ENCODE measurements around the gene POGLUT3. TPM values are rescaled to one million over a fixed set of nuclear protein-coding genes. Genes with fewer than 3 reads are reported as not detected.

POGLUT3 gene
- total RNA-seq, 1 experiment from 2014 or later: 52.3 TPM

DNA sequence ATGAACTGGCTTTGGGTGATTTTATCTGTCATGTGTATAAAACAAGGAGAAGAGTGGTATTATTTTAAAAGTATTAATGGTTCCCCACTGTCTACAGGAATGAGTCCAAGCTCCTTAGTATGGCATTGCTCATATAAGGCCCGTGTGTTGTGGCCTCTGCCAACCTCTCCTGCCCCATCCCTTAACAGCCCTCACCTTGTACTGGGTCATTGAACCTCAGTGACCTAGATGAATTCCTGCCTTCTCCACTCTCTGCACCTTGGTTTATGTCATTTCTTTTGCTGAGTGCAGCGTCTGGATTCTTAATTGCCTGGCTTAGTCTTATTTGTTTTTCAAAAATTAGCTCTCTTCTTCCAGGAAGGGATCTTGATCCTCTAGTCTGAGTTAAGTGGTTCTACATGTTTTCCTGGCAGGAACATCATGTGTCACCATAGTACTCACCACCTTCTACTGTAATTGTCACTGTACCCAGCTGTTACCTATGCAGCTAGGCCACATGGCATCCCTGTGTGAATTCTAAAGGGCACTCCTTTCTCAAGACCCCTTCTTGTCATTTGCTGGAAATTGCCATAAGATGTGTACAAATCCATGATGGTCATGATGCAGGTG lies 36.2 kb upstream of the POGLUT3 start:
- H3K27ac ChIP-seq (ENCODE audit: low read length): no peak overlapping the region
- in situ Hi-C loops (cut with HindIII; ENCODE audit: low pct_unique_long_range_greater_than_20kb, low sequenced_read_pairs) (no loop called here), intact Hi-C loops (cut with micrococcal nuclease; ENCODE audit: unreplicated experiment) (no loop called here)
- no peak for ATAC-seq
- H3K27me3 ChIP-seq (ENCODE audit: control insufficient read depth, insufficient read depth, low read length): peaks cover 6% of the 10 kb centered on the region; the same call in 1 of the 2 replicates
- ChIA-PET POLR2A (no interaction called here), CTCF (no interaction called here)
- no peak for TF ChIP-seq TCF7L2 (IDR thresholded peaks at IDR 0.05; ENCODE audit: low read depth, low read length)
- no peak for TF ChIP-seq SIN3A (IDR thresholded peaks at IDR 0.05; ENCODE audit: borderline replicate concordance, insufficient read depth, low read depth, low read length)
- TF ChIP-seq, protein P1, sequence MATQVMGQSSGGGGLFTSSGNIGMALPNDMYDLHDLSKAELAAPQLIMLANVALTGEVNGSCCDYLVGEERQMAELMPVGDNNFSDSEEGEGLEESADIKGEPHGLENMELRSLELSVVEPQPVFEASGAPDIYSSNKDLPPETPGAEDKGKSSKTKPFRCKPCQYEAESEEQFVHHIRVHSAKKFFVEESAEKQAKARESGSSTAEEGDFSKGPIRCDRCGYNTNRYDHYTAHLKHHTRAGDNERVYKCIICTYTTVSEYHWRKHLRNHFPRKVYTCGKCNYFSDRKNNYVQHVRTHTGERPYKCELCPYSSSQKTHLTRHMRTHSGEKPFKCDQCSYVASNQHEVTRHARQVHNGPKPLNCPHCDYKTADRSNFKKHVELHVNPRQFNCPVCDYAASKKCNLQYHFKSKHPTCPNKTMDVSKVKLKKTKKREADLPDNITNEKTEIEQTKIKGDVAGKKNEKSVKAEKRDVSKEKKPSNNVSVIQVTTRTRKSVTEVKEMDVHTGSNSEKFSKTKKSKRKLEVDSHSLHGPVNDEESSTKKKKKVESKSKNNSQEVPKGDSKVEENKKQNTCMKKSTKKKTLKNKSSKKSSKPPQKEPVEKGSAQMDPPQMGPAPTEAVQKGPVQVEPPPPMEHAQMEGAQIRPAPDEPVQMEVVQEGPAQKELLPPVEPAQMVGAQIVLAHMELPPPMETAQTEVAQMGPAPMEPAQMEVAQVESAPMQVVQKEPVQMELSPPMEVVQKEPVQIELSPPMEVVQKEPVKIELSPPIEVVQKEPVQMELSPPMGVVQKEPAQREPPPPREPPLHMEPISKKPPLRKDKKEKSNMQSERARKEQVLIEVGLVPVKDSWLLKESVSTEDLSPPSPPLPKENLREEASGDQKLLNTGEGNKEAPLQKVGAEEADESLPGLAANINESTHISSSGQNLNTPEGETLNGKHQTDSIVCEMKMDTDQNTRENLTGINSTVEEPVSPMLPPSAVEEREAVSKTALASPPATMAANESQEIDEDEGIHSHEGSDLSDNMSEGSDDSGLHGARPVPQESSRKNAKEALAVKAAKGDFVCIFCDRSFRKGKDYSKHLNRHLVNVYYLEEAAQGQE (IDR thresholded peaks at IDR 0.05; ENCODE audit: insufficient read depth in 1 of 2, low read depth in 2 of 2, low read length in 1 of 2): no peak
- TF ChIP-seq, protein P2, sequence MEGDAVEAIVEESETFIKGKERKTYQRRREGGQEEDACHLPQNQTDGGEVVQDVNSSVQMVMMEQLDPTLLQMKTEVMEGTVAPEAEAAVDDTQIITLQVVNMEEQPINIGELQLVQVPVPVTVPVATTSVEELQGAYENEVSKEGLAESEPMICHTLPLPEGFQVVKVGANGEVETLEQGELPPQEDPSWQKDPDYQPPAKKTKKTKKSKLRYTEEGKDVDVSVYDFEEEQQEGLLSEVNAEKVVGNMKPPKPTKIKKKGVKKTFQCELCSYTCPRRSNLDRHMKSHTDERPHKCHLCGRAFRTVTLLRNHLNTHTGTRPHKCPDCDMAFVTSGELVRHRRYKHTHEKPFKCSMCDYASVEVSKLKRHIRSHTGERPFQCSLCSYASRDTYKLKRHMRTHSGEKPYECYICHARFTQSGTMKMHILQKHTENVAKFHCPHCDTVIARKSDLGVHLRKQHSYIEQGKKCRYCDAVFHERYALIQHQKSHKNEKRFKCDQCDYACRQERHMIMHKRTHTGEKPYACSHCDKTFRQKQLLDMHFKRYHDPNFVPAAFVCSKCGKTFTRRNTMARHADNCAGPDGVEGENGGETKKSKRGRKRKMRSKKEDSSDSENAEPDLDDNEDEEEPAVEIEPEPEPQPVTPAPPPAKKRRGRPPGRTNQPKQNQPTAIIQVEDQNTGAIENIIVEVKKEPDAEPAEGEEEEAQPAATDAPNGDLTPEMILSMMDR (IDR thresholded peaks at IDR 0.05): no peak
- TF ChIP-seq POLR2AphosphoS5 (IDR thresholded peaks at IDR 0.05; ENCODE audit: low read depth, low read length): no peak
- H3K4me3 ChIP-seq (ENCODE audit: low read depth in 2 of 2, low read length in 2 of 2): no peak overlapping the region
- no peak for DNase-seq (ENCODE audit: low read depth, low spot score)
- H3K36me3 ChIP-seq (ENCODE audit: control insufficient read depth, insufficient read depth, low read length): no peaks in the 10 kb centered on the region
- H3K4me1 ChIP-seq (ENCODE audit: control insufficient read depth, insufficient read depth, low read length): no peaks in the 10 kb centered on the region
- no peaks in the 10 kb centered on the region for H3K9me3 ChIP-seq (ENCODE audit: control insufficient read depth, insufficient read depth, low read depth, low read length)
- no TSS peak for BruUV-seq (replicated peaks)

DNA sequence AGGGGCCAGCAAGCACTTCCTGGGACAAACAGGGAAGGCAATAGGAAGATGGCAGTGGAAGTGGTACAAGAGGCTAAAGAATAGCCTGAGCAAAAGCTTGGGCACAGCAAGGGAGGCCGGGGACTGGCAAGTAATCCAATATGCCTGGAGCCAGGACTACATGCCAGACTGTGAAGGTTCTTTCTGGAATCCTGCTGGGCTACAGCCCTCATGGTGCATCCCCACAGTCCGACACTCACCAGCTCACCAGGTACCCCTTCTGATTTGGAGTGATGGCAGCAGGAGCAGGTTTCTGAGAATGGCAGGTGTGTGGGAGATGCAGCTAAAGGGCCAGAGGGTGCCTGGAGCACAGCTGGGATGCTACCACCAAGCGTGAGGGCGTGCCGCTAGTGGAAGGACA lies 32.2 kb upstream of the POGLUT3 start:
- intact Hi-C loops (cut with micrococcal nuclease; ENCODE audit: unreplicated experiment) (no loop called here), in situ Hi-C loops (cut with HindIII; ENCODE audit: low pct_unique_long_range_greater_than_20kb, low sequenced_read_pairs) (no loop called here)
- no peak overlapping the region for H3K27ac ChIP-seq (ENCODE audit: low read length)
- no peak overlapping the region for H3K4me3 ChIP-seq (ENCODE audit: low read depth in 2 of 2, low read length in 2 of 2)
- no peak for ATAC-seq
- POLR2A ChIA-PET: no interaction called here
- no peaks in the 10 kb centered on the region for H3K4me1 ChIP-seq (ENCODE audit: control insufficient read depth, insufficient read depth, low read length)
- no peak for DNase-seq (ENCODE audit: low read depth, low spot score)
- H3K36me3 ChIP-seq (ENCODE audit: control insufficient read depth, insufficient read depth, low read length): no peaks in the 10 kb centered on the region
- CTCF ChIA-PET: no interaction called here
- BruUV-seq (replicated peaks): no TSS peak
- H3K27me3 ChIP-seq (ENCODE audit: control insufficient read depth, insufficient read depth, low read length): no peaks in the 10 kb centered on the region
- H3K9me3 ChIP-seq (ENCODE audit: control insufficient read depth, insufficient read depth, low read depth, low read length): no peaks in the 10 kb centered on the region
- TF ChIP-seq SIN3A (IDR thresholded peaks at IDR 0.05; ENCODE audit: borderline replicate concordance, insufficient read depth, low read depth, low read length) (no peak), TCF7L2 (IDR thresholded peaks at IDR 0.05; ENCODE audit: low read depth, low read length) (no peak), POLR2AphosphoS5 (IDR thresholded peaks at IDR 0.05; ENCODE audit: low read depth, low read length) (no peak)
- TF ChIP-seq, protein P1 (IDR thresholded peaks at IDR 0.05; ENCODE audit: insufficient read depth in 1 of 2, low read depth in 2 of 2, low read length in 1 of 2): no peak
- TF ChIP-seq, protein P2 (IDR thresholded peaks at IDR 0.05): no peak
